Measurements from ENCODE around the gene QPCT. TPM values are rescaled to one million over a fixed set of nuclear protein-coding genes. Genes with fewer than 3 reads are reported as not detected.

QPCT gene
- polyA plus RNA-seq, 1 of the 3 experiments (the other 2 are of a cell fraction): 0.12 TPM

DNA sequence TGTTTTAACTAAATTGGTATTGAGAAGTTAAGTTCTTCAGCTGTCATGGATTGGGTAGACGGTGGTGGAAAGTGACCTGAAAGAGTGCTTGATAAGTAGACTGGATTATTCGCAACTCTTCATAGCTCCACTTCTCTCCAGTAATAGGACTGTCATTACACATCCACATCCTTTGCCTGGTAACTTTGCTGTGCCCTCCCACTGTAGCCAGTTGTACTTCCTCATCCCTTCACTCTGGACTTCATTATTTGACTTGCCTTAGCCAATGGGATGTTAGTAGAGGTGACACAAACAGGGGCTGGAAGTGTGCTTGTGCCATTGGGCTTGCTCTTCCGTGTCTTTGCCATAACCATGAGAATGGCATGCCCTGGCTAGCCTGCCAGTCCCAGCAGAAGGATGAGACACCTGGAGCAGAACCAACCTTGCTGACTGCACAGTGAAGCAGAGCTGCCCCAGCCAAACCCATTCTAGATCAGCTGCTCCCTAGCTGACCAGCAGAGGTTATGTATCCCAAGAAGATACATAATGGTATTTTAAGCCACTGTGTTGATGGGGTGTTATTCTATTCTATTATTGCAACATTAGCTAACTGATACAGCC, 16.9 kb downstream of the QPCT start:
- H3K4me1 ChIP-seq (ENCODE audit: control insufficient read depth in 1 of 2, insufficient read depth in 2 of 2, low read depth in 1 of 2, low read length in 1 of 2): peaks cover 0 to 30% of the 10 kb centered on the region in 2 experiments; a peak in 2 of 4 replicates
- H3K36me3 ChIP-seq (replicated peaks in 1 of 2; ENCODE audit: control insufficient read depth in 1 of 2, insufficient read depth in 2 of 2, low read length in 1 of 2): no peaks in the 10 kb centered on the region
- H3K27ac ChIP-seq (ENCODE audit: low read depth in 2 of 2, low read length in 1 of 2): no peak overlapping the region
- DNase-seq: no peak
- no peak overlapping the region for H3K4me3 ChIP-seq (ENCODE audit: low read depth in 2 of 2, low read length in 1 of 2)
- H3K9ac ChIP-seq: no peak overlapping the region
- WGBS (ENCODE audit: low lambda C conversion rate): 87% methylated on average over 3 of the region's 3 CpGs
- no peaks in the 10 kb centered on the region for H3K79me2 ChIP-seq (ENCODE audit: insufficient read depth)
- TF ChIP-seq, protein P1, sequence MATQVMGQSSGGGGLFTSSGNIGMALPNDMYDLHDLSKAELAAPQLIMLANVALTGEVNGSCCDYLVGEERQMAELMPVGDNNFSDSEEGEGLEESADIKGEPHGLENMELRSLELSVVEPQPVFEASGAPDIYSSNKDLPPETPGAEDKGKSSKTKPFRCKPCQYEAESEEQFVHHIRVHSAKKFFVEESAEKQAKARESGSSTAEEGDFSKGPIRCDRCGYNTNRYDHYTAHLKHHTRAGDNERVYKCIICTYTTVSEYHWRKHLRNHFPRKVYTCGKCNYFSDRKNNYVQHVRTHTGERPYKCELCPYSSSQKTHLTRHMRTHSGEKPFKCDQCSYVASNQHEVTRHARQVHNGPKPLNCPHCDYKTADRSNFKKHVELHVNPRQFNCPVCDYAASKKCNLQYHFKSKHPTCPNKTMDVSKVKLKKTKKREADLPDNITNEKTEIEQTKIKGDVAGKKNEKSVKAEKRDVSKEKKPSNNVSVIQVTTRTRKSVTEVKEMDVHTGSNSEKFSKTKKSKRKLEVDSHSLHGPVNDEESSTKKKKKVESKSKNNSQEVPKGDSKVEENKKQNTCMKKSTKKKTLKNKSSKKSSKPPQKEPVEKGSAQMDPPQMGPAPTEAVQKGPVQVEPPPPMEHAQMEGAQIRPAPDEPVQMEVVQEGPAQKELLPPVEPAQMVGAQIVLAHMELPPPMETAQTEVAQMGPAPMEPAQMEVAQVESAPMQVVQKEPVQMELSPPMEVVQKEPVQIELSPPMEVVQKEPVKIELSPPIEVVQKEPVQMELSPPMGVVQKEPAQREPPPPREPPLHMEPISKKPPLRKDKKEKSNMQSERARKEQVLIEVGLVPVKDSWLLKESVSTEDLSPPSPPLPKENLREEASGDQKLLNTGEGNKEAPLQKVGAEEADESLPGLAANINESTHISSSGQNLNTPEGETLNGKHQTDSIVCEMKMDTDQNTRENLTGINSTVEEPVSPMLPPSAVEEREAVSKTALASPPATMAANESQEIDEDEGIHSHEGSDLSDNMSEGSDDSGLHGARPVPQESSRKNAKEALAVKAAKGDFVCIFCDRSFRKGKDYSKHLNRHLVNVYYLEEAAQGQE (IDR thresholded peaks at IDR 0.05; ENCODE audit: low read depth, low read length): no peak
- no peak for TF ChIP-seq RFX5 (IDR thresholded peaks at IDR 0.05; ENCODE audit: low read length)
- no peak for TF ChIP-seq RXRA (IDR thresholded peaks at IDR 0.05; ENCODE audit: borderline replicate concordance, low read depth)
- TF ChIP-seq ELF1 (IDR thresholded peaks at IDR 0.05): no peak
- no peak for TF ChIP-seq JUND (IDR thresholded peaks at IDR 0.05)
- no peak for TF ChIP-seq SMC3 (IDR thresholded peaks at IDR 0.05; ENCODE audit: low read depth, low read length)
- TF ChIP-seq FOSL2 (IDR thresholded peaks at IDR 0.05; ENCODE audit: borderline replicate concordance, low read depth): no peak
- TF ChIP-seq, protein P2, sequence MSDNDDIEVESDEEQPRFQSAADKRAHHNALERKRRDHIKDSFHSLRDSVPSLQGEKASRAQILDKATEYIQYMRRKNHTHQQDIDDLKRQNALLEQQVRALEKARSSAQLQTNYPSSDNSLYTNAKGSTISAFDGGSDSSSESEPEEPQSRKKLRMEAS (IDR thresholded peaks at IDR 0.05; ENCODE audit: low read depth): no peak
- no peak for TF ChIP-seq TEAD4 (IDR thresholded peaks at IDR 0.05; ENCODE audit: borderline replicate concordance, insufficient read depth)
- TF ChIP-seq, protein P3, sequence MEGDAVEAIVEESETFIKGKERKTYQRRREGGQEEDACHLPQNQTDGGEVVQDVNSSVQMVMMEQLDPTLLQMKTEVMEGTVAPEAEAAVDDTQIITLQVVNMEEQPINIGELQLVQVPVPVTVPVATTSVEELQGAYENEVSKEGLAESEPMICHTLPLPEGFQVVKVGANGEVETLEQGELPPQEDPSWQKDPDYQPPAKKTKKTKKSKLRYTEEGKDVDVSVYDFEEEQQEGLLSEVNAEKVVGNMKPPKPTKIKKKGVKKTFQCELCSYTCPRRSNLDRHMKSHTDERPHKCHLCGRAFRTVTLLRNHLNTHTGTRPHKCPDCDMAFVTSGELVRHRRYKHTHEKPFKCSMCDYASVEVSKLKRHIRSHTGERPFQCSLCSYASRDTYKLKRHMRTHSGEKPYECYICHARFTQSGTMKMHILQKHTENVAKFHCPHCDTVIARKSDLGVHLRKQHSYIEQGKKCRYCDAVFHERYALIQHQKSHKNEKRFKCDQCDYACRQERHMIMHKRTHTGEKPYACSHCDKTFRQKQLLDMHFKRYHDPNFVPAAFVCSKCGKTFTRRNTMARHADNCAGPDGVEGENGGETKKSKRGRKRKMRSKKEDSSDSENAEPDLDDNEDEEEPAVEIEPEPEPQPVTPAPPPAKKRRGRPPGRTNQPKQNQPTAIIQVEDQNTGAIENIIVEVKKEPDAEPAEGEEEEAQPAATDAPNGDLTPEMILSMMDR (IDR thresholded peaks at IDR 0.05): no peak
- TF ChIP-seq, protein P4, sequence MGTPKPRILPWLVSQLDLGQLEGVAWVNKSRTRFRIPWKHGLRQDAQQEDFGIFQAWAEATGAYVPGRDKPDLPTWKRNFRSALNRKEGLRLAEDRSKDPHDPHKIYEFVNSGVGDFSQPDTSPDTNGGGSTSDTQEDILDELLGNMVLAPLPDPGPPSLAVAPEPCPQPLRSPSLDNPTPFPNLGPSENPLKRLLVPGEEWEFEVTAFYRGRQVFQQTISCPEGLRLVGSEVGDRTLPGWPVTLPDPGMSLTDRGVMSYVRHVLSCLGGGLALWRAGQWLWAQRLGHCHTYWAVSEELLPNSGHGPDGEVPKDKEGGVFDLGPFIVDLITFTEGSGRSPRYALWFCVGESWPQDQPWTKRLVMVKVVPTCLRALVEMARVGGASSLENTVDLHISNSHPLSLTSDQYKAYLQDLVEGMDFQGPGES (IDR thresholded peaks at IDR 0.05; ENCODE audit: low read depth, low read length): no peak
- TF ChIP-seq MXI1 (IDR thresholded peaks at IDR 0.05; ENCODE audit: low read depth, low read length): no peak
- no peak for TF ChIP-seq SIN3A (IDR thresholded peaks at IDR 0.05; ENCODE audit: borderline replicate concordance, low read depth, low read length)
- no peaks in the 10 kb centered on the region for H3K9me3 ChIP-seq
- CTCF ChIA-PET: interaction anchor here (0.8 to 2.3 kb wide), 11 partner anchors 13 to 516 kb away, joined by 3 to 7 read pairs (median 3); partner anchors contain the start of gene QPCT
- no peaks in the 10 kb centered on the region for H3F3A ChIP-seq (replicated peaks; ENCODE audit: insufficient read depth)
- no peak overlapping the region for H2AFZ ChIP-seq (ENCODE audit: low read depth)
- H3K4me2 ChIP-seq: no peak overlapping the region
- no peaks in the 10 kb centered on the region for H3K27me3 ChIP-seq (ENCODE audit: insufficient read depth)
- no peaks in the 10 kb centered on the region for H4K20me1 ChIP-seq (ENCODE audit: insufficient read depth)
- H3K9me2 ChIP-seq: no peaks in the 10 kb centered on the region
- POLR2A ChIA-PET: no interaction called here

Measured in SK-N-SH (cell line).